Fibroblast of skin of back (primary cell): ENCODE results near the gene CSPG5.

Source experiments
- DNase-seq: peaks from one replicate; pipeline ENCODE4 v3.0.0-alpha.2; 2013

The CSPG5 gene

DNA sequence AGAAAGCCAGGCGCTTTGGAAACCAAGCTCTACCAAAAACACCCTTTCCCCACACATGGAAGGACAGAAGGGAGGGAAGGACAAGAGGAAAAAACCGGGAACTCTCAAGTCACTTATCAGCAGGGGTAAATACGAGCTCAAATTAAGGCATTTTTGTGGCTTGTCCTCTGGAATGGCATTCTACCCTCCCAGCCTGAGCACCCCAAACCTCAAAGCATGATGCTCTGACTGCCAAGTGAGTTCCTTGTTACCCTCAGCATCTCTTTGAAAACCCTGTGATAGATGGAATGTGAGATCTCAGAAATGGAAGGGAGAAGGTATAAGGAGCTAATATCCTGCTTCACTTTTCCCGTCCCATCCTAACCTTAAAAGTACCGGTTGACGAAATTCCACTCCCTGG lies 8.1 kb upstream of the CSPG5 start:
- DNase-seq = no peak

GRCh38 chr3:47583320-47584075 lies 4.8 kb upstream of the CSPG5 start:
- DNase-seq = no peak

DNA sequence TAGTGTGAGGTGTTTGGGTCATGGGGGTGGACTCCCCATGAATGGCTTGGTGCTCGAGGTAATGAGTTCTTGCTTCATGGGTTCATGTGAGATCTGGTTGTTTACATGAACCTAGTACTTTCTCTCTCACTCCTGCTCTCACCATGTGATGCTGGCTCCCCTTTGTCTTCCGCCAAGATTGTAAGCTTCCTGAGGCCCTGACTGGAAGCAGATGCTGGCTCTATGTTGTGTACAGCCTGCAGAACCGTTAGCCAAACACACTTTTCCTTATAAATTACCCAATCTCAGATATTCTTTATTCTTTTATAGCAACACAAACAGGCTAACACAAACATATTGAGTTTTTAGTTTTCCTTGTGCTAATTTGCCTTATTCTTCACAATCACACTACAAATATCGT lies 3.2 kb upstream of the CSPG5 start:
- DNase-seq = no peak

DNA sequence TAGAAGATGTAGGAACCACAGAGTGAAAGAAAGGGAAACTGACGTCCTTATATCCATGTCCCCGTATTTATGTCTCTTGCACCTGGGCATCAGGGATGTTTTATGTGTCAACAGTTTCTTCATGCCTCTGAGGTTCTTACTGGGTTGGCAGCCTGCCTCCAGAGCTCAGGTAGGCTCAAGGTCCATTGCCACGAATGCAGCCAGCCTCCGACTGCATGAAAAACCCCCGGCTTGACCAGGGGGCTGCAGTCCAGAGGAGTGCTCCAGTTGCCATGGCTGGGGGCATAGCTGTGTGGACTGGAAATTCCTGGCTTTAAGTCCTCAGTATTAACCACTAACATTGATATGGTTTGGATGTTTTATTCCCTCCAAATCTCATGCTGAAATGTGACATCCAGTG lies 2.8 kb upstream of the CSPG5 start:
- DNase-seq = no peak

DNA sequence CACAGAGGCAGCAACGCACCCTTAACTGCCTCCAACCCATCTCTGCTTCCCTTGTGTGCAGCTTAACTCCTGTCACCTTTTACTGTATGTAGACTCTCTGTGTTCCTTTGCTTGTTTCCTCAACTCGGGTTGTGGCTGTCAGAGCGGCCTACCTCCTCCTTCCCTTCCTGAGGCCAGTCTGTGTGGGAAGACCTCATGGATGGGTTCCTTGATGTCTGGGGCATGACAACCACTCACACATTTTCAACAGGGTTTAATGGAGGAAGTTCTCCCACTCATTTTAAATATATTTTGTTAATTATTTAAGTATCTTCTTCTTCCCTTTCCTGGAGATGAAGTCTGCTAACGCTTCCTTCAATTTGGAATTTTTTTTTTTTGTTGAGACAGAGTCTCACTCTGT lies 1.8 kb upstream of the CSPG5 start:
- DNase-seq = no peak

DNA sequence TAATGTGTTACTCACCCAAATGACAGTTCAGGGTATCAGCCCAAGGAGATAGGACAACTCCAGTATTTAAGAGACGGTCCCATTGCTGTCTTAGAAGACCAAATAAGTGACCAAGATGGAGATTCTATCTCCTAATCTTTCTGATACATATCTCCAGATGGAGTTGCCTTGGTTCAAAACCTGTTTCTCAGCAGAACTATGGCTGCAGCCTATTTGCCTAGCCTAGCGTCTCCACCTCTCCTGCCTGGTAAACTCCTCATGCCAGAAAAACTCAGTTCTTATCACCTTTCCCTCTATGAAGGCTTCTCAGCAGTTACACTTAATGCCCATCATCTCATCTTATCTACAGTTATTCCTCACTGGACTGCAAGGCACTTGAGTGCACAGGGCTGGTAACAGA lies 1.2 kb upstream of the CSPG5 start:
- no peak for DNase-seq

- peak; percentile 17 for DNase-seq
Observed at GRCh38 chr3:47578119-47578632, 489 bp downstream of the CSPG5 start.

DNA sequence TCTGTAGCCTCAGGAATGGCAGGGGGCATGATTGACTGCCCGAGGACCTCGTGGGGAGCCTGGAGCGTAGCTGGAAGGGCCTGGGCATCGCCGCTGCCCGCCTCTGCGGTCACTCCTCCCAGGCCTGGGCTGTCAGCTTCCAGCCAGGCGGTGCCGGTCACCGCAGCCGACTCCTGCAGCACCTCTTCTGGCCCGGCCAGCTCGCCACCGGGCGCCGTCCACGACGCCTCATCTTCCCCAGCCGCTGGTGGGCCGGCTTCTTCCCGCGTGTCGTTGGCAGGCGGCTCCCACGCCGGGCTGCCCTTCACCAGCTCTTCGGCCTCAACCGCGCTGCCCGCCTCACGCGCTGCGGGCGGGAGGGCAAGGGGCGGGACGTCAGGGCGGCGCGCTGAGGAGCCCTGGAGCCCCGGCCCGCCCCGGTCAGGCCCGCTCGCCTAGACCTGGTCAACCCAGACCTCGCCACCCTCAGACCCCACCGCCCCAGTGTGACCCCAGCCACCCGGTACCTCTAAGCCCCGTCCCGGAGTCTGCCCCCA lies 1.0 kb downstream of the CSPG5 start:
- DNase-seq = no peak

GRCh38 chr3:47573190-47574172 lies 5.2 kb downstream of the CSPG5 start:
- no peak for DNase-seq

DNA sequence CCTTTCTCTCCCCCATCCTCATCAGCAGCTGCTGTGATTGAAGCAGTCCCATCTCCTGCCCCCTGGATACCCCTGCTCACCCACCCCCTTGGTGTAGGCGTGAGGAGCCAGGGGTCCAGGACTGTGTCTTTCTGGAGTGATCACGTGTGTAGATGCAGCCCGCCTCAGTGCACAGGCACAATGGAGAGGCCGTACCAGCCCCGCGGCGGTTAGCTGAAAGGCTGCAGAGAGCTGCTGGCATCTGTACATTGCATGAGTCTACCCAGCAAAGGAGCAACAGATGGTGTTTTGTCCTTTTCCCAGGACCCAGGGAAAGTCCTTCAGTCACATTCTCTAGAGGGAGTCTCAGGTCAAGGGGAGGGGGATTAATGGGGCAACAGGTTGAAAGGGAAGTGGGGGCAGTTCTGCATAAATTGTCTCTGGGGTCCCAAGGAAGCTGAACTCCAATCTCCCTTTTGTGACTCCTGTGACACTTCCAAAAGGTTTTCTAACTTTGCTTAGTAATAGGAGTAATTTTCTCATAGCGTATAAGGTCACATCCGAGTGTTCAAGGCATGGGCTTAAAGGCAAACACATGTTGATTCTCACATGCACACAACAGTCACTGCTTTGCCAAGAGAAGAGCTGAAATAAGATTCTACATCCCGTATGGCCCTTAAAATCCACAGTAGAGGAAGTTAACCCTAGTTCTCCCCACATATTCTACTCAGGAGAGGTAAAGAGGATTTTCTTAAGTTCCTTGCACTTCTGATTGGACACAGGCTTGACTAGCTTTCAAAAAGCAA lies 7.1 kb downstream of the CSPG5 start:
- no peak for DNase-seq

DNA sequence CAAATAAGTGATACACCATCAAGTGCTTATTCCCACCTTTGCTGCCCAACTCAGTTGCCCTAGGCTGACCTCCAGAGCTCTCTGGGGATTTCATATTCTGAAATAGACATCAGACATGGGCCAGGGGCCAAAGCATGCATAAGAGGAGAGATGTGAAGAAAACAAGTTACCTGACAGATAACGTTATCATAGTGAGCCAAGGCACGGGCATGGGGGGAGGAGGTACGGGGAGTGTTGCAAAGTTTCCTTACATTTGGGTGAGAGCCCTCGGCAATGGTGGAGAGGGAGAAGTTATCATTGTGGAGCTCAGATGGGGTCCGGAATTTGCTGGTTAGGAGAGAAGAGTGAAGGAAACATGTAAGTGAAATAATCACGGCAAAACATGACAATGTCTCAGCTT lies 9.8 kb downstream of the CSPG5 start:
- no peak for DNase-seq

DNA sequence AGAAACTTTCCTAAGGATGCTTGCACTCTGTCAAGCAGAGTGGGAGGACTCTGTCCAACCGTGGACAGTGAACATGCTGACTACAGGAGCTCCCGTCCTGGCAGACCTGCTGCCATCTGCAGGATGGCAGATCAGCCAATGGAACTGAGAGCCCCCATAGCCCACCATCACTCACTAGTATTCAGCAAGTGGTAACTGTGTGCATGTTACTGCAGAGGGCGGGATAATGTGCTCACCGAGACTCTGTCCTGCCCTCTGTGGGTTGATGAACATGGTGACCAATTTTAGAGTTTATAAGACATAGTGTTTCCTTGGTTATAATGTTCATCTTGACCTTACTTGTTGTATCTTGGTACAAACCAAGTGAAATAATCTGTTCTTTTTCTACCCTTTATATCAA lies 11.5 kb downstream of the CSPG5 start:
- DNase-seq = no peak

DNA sequence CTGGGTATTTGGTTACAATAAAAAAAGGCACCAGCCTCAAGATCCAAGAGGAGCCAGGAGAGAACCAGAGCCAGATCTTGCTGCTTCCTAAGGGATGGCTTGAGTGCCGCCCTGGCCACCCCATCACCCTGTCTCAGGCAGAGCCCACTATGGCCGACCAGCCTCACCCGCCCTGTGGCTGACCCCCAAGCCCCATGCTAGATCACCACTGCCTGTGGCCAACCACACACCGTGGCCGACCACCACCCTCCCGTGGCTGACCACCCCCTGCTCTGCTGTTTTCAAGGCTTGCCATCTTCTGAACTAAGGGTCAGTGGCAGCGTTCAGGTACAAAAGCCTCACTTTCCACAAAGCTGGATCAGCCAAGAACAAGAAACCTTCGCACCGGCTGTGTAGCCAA lies 12.0 kb downstream of the CSPG5 start:
- DNase-seq = no peak

GRCh38 chr3:47565734-47566550 lies 12.7 kb downstream of the CSPG5 start:
- no peak for DNase-seq

- no peak for DNase-seq
Observed at GRCh38 chr3:47556351-47556750, 22.3 kb downstream of the CSPG5 start.

- DNase-seq = no peak
Observed at GRCh38 chr3:47554335-47554734, 24.3 kb downstream of the CSPG5 start.

GRCh38 chr3:47553407-47553806 lies 25.3 kb downstream of the CSPG5 start:
- DNase-seq = no peak

- DNase-seq = no peak
Observed at GRCh38 chr3:47542471-47543173, 36.0 kb downstream of the CSPG5 start.

DNA sequence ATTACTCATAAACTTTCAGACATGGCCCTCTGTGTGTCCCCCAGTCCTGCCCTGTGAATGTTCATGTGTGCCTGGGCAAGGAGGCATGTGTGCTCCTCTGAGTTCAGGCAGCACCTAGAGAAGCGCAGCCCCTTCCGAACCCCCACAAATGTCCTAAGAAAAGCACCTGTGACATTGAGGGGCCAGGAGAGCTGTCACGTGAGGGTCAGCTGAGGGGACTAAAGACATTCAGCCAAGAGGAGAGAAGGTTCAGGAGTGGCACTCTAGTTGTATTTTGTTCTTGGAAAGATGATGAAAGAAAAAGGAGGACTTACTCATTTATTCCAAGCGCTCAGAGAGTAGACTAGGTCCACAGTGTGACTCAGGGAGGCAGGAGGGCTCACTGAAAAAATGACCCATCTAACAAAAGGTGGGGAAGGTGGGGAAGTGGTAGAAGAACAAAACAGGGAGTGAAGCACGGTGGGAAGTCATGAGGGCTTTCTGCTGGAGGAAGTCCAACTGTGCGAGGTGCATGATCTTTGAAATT lies 37.0 kb downstream of the CSPG5 start:
- peak; percentile 4 for DNase-seq

GRCh38 chr3:47540281-47540680 lies 38.4 kb downstream of the CSPG5 start:
- no peak for DNase-seq

- no peak for DNase-seq
Observed at GRCh38 chr3:47536967-47537366, 41.7 kb downstream of the CSPG5 start.
